ENCODE results near the gene COL4A3.

COL4A3 gene

GRCh38 chr2:227312579-227312978 is 148.2 kb downstream of the COL4A3 start:
- DNase-seq (ENCODE audit: low read depth) = no peak
- TF ChIP-seq, protein P1, sequence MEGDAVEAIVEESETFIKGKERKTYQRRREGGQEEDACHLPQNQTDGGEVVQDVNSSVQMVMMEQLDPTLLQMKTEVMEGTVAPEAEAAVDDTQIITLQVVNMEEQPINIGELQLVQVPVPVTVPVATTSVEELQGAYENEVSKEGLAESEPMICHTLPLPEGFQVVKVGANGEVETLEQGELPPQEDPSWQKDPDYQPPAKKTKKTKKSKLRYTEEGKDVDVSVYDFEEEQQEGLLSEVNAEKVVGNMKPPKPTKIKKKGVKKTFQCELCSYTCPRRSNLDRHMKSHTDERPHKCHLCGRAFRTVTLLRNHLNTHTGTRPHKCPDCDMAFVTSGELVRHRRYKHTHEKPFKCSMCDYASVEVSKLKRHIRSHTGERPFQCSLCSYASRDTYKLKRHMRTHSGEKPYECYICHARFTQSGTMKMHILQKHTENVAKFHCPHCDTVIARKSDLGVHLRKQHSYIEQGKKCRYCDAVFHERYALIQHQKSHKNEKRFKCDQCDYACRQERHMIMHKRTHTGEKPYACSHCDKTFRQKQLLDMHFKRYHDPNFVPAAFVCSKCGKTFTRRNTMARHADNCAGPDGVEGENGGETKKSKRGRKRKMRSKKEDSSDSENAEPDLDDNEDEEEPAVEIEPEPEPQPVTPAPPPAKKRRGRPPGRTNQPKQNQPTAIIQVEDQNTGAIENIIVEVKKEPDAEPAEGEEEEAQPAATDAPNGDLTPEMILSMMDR (IDR thresholded peaks at IDR 0.05; ENCODE audit: low read depth, low read length) = no peak
- TF ChIP-seq MYC (IDR thresholded peaks at IDR 0.05; ENCODE audit: low read depth, low read length) (no peak), POLR2A (IDR thresholded peaks at IDR 0.05; ENCODE audit: extremely low read depth, insufficient read length) (no peak)
- TF ChIP-seq, protein P2, sequence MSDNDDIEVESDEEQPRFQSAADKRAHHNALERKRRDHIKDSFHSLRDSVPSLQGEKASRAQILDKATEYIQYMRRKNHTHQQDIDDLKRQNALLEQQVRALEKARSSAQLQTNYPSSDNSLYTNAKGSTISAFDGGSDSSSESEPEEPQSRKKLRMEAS (IDR thresholded peaks at IDR 0.05; ENCODE audit: low read depth, low read length) = no peak
- no peak overlapping the region for H3K4me3 ChIP-seq (ENCODE audit: low read depth, low read length)

DNA sequence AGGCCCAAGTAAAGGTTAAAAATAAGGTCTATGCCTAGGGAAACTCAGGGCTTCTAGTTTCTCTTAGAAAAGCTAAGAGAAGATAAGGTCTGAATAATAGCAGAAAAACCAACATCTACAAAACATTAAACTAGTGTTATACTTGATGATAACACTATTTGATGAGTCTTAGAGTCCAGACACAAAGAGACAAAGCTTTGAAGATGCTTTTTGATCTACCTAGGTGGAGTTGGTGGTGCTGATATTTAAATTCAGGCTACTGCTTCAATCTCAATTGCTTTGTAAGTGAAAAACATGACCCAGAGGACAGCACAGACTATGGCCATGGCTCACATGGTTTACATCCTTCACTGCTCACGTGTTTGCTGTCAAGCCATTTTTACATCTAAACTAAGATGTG is 148.9 kb downstream of the COL4A3 start:
- DNase-seq (ENCODE audit: low read depth) = no peak
- TF ChIP-seq, protein P1 (IDR thresholded peaks at IDR 0.05; ENCODE audit: low read depth, low read length) = no peak
- TF ChIP-seq MYC (IDR thresholded peaks at IDR 0.05; ENCODE audit: low read depth, low read length) = no peak
- TF ChIP-seq, protein P2 (IDR thresholded peaks at IDR 0.05; ENCODE audit: low read depth, low read length) = no peak
- no peak for TF ChIP-seq POLR2A (IDR thresholded peaks at IDR 0.05; ENCODE audit: extremely low read depth, insufficient read length)
- no peak overlapping the region for H3K4me3 ChIP-seq (ENCODE audit: low read depth, low read length)

DNA sequence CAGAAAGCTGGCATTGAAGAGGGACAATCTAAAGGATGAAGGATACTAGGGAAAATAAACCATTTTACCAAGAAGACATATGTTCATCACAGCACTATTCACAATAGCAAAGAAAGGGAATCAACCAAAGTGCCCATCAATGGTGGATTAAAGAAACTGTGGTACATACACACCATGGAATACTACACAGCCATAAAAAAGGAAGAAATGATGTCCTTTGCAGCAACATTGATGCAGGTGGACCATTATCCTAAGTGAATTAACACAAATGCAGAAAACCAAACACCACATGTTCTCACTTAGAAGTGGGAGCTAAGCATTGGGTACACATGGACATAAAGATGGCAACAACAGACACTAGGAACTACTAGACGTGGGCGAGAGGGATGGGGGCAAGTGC is 153.4 kb downstream of the COL4A3 start:
- no peak for DNase-seq (ENCODE audit: low read depth)
- no peak overlapping the region for H3K4me3 ChIP-seq (ENCODE audit: low read depth, low read length)
- no peak for TF ChIP-seq MYC (IDR thresholded peaks at IDR 0.05; ENCODE audit: low read depth, low read length)
- no peak for TF ChIP-seq POLR2A (IDR thresholded peaks at IDR 0.05; ENCODE audit: extremely low read depth, insufficient read length)
- TF ChIP-seq, protein P2 (IDR thresholded peaks at IDR 0.05; ENCODE audit: low read depth, low read length) = no peak
- TF ChIP-seq, protein P1 (IDR thresholded peaks at IDR 0.05; ENCODE audit: low read depth, low read length) = no peak

GRCh38 chr2:227320305-227321094 is 156.1 kb downstream of the COL4A3 start:
- no peak overlapping the region for H3K4me3 ChIP-seq (ENCODE audit: low read depth, low read length)
- TF ChIP-seq POLR2A (IDR thresholded peaks at IDR 0.05; ENCODE audit: extremely low read depth, insufficient read length) = no peak
- TF ChIP-seq, protein P2 (IDR thresholded peaks at IDR 0.05; ENCODE audit: low read depth, low read length) = no peak
- TF ChIP-seq, protein P1 (IDR thresholded peaks at IDR 0.05; ENCODE audit: low read depth, low read length) = no peak
- TF ChIP-seq MYC (IDR thresholded peaks at IDR 0.05; ENCODE audit: low read depth, low read length) = no peak
- DNase-seq (ENCODE audit: low read depth) = no peak

- no peak for TF ChIP-seq POLR2A (IDR thresholded peaks at IDR 0.05; ENCODE audit: extremely low read depth, insufficient read length)
- TF ChIP-seq, protein P2 (IDR thresholded peaks at IDR 0.05; ENCODE audit: low read depth, low read length) = no peak
- TF ChIP-seq, protein P1 (IDR thresholded peaks at IDR 0.05; ENCODE audit: low read depth, low read length) = no peak
- no peak for TF ChIP-seq MYC (IDR thresholded peaks at IDR 0.05; ENCODE audit: low read depth, low read length)
- no peak for DNase-seq (ENCODE audit: low read depth)
- H3K4me3 ChIP-seq (ENCODE audit: low read depth, low read length) = no peak overlapping the region
Observed at GRCh38 chr2:227322530-227323205, 158.2 kb downstream of the COL4A3 start.
